Keratinocyte (primary cell): ENCODE results near the gene TECTB.

ENCODE experiments used
- CTCF ChIP-seq, 3 experiments: IDR thresholded peaks in 1 of 3; conservative IDR thresholded peaks in 1 of 3; optimal IDR thresholded peaks in 1 of 3; 2 replicates in 2 of 3; 3 replicates in 1 of 3; pipeline versions ENCODE3 to v1.5.1; 2011; ENCODE audit warnings: low read length in 3 of 3, mild to moderate bottlenecking in 3 of 3, moderate library complexity in 2 of 3, control low read depth in 1 of 3, inconsistent platforms in 1 of 3; ENCODE audit not compliant: insufficient read depth in 2 of 3; ENCODE audit errors: extremely low read depth in 1 of 3
- EZH2 ChIP-seq: IDR thresholded peaks from one replicate; pipeline ENCODE4 v1.6.1; 2012; ENCODE audit warnings: inconsistent platforms, mild to moderate bottlenecking, low read length, moderate library complexity

- no peak for TF ChIP-seq CTCF (optimal IDR thresholded peaks at IDR 0.05 in 1 of 3, IDR thresholded peaks at IDR 0.05 in 1 of 3, conservative IDR thresholded peaks at IDR 0.05 in 1 of 3; ENCODE audit: extremely low read depth in 1 of 3, insufficient read depth in 2 of 3, low read length in 3 of 3)
- no peak for TF ChIP-seq EZH2
Measured at GRCh38 chr10:112286837-112287818, 3.9 kb downstream of the TECTB start.
